Transverse colon (tissue), 4 donors: ENCODE results near the gene NSMF. TPM values are rescaled to one million over a fixed set of nuclear protein-coding genes. Genes with fewer than 3 reads are reported as not detected.

ENCODE experiments used
- DNase-seq: peaks from one replicate; pipeline ENCODE4 v3.0.0-alpha.2; 2019
- H3K27ac ChIP-seq, 4 donors: fragments of 200-600 bp; sonication (generic); 2 replicates each; pipeline ENCODE4 v1.5.1; 2016 to 2018; ENCODE audit warnings: inconsistent platforms in 4 of 4
- H3K27me3 ChIP-seq: fragments of 200-600 bp; sonication (generic); 2 replicates; pipeline ENCODE4 v1.5.1; 2017; ENCODE audit warnings: inconsistent platforms
- H3K36me3 ChIP-seq, 4 donors: fragments of 200-600 bp; sonication (generic); 2 replicates each; pipeline ENCODE4 v1.5.1; 2017 to 2019; ENCODE audit warnings: inconsistent platforms in 4 of 4
- H3K4me1 ChIP-seq, 4 donors: fragments of 200-600 bp; sonication (generic); 2 replicates each; pipeline ENCODE4 v1.5.1; 2017 to 2020; ENCODE audit warnings: inconsistent platforms in 4 of 4
- H3K4me3 ChIP-seq, 4 donors: fragments of 200-600 bp; sonication (generic); 1 replicate in 1 of 4; 2 replicates in 3 of 4; pipeline versions ENCODE4 v1.5.1 to v1.6.1; 2017 to 2019; ENCODE audit warnings: inconsistent platforms in 4 of 4
- H3K9me3 ChIP-seq, 2 donors: fragments of 200-600 bp; sonication (generic); 2 replicates each; pipeline ENCODE4 v1.5.1; 2017 to 2019; ENCODE audit warnings: inconsistent platforms in 2 of 2
- EP300 ChIP-seq: sonication (generic); formaldehyde crosslinking; IDR thresholded peaks from one replicate; pipeline ENCODE4 v1.6.1; 2017; ENCODE audit warnings: antibody characterized with exemption, low read depth
- POLR2A ChIP-seq: fragments of 450-650 bp; IDR thresholded peaks from one replicate; pipeline ENCODE4 v1.6.1; 2016; ENCODE audit warnings: antibody characterized with exemption, mild to moderate bottlenecking, moderate library complexity
- POLR2AphosphoS5 ChIP-seq, 3 donors: sonication (generic); formaldehyde crosslinking; IDR thresholded peaks; one replicate each; pipeline ENCODE4 v1.6.1; 2016; ENCODE audit warnings: antibody characterized with exemption in 3 of 3
- WGBS, 2 donors: methylation state at CpG; one replicate each; pipeline ENCODE4 v1.1.5; 2018; ENCODE audit warnings: low coverage in 1 of 2; 5-methylcytosine and 5-hydroxymethylcytosine counted together
- in situ Hi-C, 4 donors: fragments of 200-750 bp; cut with MboI; loops; one replicate each; pipeline versions ENCODE4 v1.15.0 to v1.15.1; 2017; ENCODE audit warnings: low sequenced_read_pairs in 3 of 4, low pct_ligation_motif_present in 1 of 4, low pct_unique_long_range_greater_than_20kb in 1 of 4
- intact Hi-C: fragments of 100-400 bp; cut with DNase I; formaldehyde crosslinking; loops from one replicate; pipeline ENCODE4 v1.15.1; 2023; ENCODE audit warnings: low total_unique reads
- total RNA-seq, 4 donors: library from RNA; depleted of rRNA; stranded (reverse); fragments of >200 nt; gene quantifications; one replicate each; pipeline ENCODE4 v1.1.0, GENCODE V29; 2016
- TF ChIP-seq, protein P1 (sequence below), 5 experiments: fragments of 200-600 bp in 3 of 5; fragments of 450-650 bp in 2 of 5; sonication (generic) in 3 of 5; IDR thresholded peaks; 1 replicate in 2 of 5; 2 replicates in 3 of 5; pipeline ENCODE4 v1.5.1; 2016 to 2017; ENCODE audit warnings: antibody characterized with exemption in 5 of 5, inconsistent platforms in 3 of 5, mild to moderate bottlenecking in 2 of 5, moderate library complexity in 1 of 5

Gene NSMF
- total RNA-seq, 4 donors from 2014 or later = 44.6 to 130 (median 55.2) TPM

DNA sequence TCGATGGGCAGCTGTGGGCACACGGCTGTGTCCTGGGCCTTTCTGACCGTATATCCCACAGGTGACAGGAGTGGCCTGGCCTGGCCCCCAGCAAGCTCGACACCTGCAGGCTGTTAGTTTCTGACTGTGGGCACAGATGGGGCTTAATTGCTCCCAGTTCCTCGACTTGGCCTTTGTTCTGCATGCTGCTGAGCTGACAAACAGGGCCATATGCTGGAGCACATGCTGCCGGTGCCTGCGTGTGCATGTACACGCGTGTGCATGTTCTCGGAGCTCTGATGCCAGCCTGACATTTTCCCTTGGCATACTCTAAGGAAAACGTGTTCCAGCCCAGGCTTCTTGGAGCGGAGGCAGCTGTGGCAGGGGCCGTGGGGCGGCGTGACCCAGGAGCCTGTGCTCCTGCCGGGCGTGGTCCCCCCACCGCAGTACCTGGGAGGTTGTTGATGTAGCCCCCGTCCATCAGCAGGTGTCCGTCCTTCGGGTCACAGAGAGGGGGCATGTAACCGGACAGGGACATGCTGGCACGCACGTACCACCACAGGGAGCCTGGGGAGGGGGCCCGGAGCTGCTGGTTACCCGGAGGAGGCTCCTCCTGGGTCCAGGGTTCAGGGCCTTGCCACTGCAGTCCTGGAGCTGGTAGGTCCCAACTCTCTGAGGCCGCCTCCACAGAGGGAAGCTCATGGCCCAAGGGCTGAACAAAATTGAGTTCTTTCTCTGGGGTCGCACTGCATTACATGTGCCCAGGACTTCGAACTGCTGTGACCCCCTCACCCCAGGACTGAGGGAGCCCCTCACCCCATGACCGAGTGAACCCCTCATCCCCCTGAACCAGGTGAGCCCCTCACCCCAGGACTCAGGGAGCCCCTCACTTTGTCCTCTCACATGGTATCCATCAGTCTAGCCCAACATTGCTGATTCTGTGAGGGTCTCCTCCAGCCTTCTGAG lies 4.1 kb upstream of the NSMF start:
- peaks cover 9 to 15% (median 12%) of the 10 kb centered on the region in 4 donors for H3K4me1 ChIP-seq
- H3K4me3 ChIP-seq = no peak overlapping the region
- 92 to 100% methylated on average over 2 to 19 of the region's 30 CpGs for WGBS, 2 donors
- no peak overlapping the region for H3K27ac ChIP-seq
- H3K9me3 ChIP-seq = no peaks in the 10 kb centered on the region
- DNase-seq = no peak
- no peaks in the 10 kb centered on the region for H3K27me3 ChIP-seq
- no peaks in the 10 kb centered on the region for H3K36me3 ChIP-seq
- intact Hi-C loops = no loop called here
- TF ChIP-seq POLR2A (no peak), POLR2AphosphoS5 (IDR thresholded peaks at IDR 0.05) (no peak), EP300 (no peak)
- TF ChIP-seq, protein P1, sequence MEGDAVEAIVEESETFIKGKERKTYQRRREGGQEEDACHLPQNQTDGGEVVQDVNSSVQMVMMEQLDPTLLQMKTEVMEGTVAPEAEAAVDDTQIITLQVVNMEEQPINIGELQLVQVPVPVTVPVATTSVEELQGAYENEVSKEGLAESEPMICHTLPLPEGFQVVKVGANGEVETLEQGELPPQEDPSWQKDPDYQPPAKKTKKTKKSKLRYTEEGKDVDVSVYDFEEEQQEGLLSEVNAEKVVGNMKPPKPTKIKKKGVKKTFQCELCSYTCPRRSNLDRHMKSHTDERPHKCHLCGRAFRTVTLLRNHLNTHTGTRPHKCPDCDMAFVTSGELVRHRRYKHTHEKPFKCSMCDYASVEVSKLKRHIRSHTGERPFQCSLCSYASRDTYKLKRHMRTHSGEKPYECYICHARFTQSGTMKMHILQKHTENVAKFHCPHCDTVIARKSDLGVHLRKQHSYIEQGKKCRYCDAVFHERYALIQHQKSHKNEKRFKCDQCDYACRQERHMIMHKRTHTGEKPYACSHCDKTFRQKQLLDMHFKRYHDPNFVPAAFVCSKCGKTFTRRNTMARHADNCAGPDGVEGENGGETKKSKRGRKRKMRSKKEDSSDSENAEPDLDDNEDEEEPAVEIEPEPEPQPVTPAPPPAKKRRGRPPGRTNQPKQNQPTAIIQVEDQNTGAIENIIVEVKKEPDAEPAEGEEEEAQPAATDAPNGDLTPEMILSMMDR (IDR thresholded peaks at IDR 0.05) = no peak
- in situ Hi-C loops = no loop called here

DNA sequence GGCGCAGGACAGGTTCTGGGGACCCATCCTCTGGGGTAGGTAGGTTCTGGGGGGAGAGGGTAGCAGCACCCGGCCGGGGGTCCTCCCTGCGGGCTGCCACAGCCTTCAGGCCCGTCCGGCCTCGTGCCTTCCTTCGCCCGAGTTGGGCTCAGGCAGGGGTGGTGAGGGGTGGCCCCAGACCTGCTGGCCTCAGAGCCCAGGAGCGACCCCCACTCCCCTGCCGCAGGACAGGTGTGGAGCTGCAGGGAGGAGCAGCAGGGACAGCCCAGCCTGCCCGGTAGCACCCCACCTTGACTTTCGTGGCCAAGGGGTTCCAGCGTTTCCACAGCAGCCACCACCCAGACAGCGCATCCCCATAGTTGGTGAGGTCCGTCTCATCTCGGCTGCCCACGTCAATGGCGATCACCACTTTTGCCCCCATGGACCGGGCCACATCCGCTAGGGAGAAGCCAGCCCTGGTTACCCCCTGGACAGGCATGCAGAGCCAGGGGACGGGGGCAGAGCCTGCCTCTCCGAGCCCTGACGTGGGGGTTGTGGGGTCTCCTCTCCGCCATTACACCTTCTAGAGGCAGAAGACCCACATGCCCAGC lies 3.4 kb upstream of the NSMF start:
- peaks cover 12 to 22% (median 19%) of the 10 kb centered on the region in 4 donors for H3K4me1 ChIP-seq
- no peak for DNase-seq
- in situ Hi-C loops (no loop called here), intact Hi-C loops (no loop called here)
- H3K27ac ChIP-seq = no peak overlapping the region
- H3K27me3 ChIP-seq = no peaks in the 10 kb centered on the region
- no peak overlapping the region for H3K4me3 ChIP-seq
- no peaks in the 10 kb centered on the region for H3K36me3 ChIP-seq
- no peak for TF ChIP-seq EP300
- TF ChIP-seq POLR2AphosphoS5 (IDR thresholded peaks at IDR 0.05) = no peak
- TF ChIP-seq, protein P1 (IDR thresholded peaks at IDR 0.05) = no peak
- H3K9me3 ChIP-seq = no peaks in the 10 kb centered on the region
- WGBS, 2 donors = 93% methylated on average over 20 of the region's 25 CpGs; no CpG with 5 or more reads in 1 of the 2 donors

DNA sequence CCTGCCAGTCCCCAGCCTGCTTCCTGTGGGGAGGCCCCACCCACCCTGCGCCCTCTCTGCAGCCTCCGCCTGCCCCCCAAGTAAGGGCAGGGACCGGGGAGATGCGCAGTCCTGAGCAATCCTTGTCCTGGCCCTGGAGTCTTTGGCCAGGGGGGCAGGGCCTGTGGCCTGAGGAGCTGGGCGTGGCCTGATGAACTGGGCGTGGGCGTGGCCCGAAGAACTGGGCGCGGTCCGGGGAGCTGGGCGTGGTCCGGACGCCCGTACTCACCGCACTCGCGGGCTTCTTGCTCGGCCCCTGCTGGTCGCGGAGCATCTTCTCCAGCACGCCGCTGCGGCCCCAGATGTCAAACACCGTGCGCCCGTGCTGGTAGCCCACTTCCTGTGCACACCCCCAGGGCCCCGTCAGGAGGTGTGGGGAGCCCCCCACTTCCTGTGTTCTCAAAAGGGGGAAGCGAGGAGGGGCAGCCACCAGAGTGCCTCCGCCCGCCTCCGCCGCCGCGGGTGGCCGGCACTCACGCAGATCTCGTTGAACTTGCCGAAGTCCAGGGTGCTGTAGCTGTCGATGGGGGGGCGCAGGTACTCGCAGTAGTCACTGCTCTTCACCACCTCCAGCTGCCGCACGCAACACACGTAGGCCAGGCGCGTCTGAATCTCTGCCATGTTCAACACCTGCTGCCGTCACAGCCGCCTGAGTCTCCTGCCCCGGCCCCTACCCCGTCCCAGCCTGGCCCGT lies 2.7 kb upstream of the NSMF start:
- 58% methylated on average over 34 of the region's 52 CpGs; no CpG with 5 or more reads in 1 of the 2 donors for WGBS, 2 donors
- TF ChIP-seq POLR2A (peak; percentile 37), POLR2AphosphoS5 (IDR thresholded peaks at IDR 0.05) (no peak), EP300 (no peak)
- TF ChIP-seq, protein P1 (IDR thresholded peaks at IDR 0.05) = peak in 1 of 5 experiments; percentile 23
- in situ Hi-C loops = no loop called here
- no peaks in the 10 kb centered on the region for H3K9me3 ChIP-seq
- peak; percentile 76 for DNase-seq
- H3K27ac ChIP-seq = no peak overlapping the region
- H3K27me3 ChIP-seq = no peaks in the 10 kb centered on the region
- H3K36me3 ChIP-seq = no peaks in the 10 kb centered on the region
- no peak overlapping the region for H3K4me3 ChIP-seq
- peaks cover 12 to 22% (median 19%) of the 10 kb centered on the region in 4 donors for H3K4me1 ChIP-seq
- intact Hi-C loops = no loop called here

DNA sequence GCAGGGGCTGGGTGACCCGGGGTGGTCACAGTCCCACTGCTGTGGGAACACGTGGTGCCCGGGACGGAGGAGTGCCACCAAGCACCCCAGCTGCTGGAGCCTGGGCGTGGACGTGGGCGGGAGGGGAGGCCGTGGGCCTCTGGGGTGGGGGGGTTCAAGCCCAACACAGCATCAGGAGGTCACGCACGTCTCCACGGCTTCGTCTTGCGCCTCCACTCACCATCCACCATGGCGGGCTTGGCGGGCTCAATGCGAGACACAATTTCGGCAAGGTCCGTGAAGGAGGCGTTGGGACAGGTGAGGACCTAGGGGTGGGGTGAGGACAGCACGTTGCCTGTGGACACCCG lies 2.2 kb upstream of the NSMF start:
- Histone ChIP-seq H3K27me3 (no peaks in the 10 kb centered on the region), H3K4me3 (no peak overlapping the region), H3K9me3 (no peaks in the 10 kb centered on the region), H3K27ac (no peak overlapping the region), H3K4me1 (peaks cover 12 to 22% (median 19%) of the 10 kb centered on the region in 4 donors), H3K36me3 (no peaks in the 10 kb centered on the region)
- in situ Hi-C loops = no loop called here
- TF ChIP-seq POLR2AphosphoS5 (IDR thresholded peaks at IDR 0.05) = no peak
- DNase-seq = no peak
- intact Hi-C loops = no loop called here
- WGBS, 2 donors = 83% methylated on average over 20 of the region's 21 CpGs; no CpG with 5 or more reads in 1 of the 2 donors
